Activated effector memory CD4-positive, alpha-beta T cell treated with anti-CD3 and anti-CD28 coated beads, Interleukin-2, amount 50 U/mL, for 16 hours (primary cell): ENCODE results near the gene MRTFB.
A peak's percentile ranks its signal among the peaks of the same experiment; 100 is the strongest.

Experiments used
- DNase-seq: peaks from one replicate; pipeline ENCODE4 v3.0.0-alpha.2; 2020

Gene MRTFB

DNA sequence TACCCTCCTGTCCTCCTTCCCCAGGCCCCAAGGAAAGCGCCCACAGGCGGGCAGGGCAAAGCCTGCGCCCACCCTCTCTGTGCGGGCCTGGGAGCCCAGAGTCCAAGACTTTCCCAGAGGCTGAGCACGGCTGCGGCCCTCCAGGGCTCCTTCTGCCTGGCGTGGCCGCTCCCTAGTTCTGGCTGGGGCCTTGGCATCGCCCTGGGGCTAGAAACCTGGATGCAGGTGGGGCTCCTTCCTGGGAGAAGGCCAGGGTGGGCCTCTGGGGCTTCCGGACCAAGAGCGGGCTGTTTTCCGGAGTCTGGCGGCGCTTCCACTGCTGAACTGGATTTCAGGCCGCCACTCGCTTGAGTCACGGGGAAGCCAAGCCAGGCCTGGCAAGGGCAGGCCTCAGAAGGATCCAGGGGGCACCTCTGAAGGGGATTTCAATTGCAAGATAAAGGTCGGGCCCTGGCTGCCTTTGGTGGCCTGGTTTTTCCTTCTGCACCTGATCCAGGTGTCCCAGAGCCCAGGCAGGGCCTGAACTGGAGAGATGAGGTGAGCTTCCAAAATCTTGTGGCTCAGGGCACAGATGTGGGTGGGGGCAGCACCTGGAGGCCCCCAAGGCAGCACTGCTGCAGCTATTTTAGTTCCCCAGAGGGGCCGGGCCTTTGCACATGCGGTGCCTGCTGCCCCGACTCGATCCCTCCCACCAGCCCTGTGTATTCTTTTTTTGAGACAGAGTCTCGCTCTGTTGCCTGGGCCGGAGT is 227.4 kb downstream of the MRTFB start:
- DNase-seq: no peak

DNA sequence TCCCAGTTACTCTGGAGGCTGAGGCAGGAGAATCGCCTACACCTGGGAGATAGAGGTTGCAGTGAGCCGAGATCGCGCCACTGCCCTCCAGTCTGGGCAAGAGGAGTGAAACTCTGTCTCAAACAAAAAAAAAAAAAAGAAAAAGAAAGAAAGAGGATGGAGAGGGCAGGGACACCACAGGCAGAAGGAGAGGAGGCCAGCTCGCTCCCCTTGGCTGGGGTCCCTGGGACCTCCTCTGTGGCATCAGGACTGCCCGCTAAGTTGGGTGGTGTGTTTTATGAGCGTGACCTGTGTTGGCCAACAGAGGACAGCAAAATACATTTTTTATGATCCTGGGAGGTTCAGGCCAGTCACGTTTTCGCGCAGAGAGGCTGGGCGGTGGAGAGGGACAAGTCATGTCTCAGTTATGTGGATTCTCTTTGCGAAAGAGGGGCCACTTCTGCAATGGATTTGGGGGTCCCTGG is 229.6 kb downstream of the MRTFB start:
- DNase-seq: no peak

DNA sequence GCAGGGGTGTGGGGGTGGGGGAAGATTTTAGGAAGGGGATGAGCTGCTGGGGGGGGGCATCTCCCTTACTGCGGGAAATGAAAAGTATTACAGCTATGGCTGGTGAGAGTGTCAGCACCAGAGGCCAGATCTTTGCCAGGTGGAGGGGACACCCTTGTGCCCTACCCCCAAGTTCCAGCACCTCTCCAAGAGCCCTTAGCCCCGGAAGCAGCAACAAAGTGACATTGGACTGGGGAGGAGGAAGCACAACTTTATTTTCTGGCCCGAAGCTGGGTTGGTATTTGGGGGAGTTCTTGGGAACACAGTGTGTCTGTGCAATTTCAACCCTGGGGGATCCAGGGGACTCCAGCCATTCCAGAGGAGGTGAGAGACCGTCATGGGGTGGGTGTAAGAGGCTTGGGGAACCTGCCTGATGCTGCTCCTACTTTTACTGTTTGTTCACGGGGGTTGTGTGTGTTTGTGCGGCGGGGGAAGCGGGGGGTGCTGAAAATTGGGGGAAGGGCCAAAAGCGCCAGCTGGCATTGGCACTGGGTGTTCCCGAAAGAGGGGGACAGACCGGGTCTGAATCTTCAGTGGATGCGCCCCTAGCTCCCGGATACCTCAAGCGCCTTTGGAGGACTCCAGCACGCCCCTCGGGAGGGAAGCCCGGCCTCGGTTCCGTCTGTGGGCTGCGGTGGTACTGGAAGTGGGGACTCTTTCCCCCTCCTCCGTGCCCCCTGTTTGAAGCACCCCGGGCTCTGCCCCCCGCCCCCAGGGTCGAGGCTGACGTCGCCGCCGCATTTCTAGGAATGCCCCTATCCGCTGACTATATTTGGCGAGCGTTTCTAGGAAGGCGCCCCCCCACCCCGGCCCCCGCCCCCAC is 230.3 kb downstream of the MRTFB start:
- peak; percentile 67 for DNase-seq

DNA sequence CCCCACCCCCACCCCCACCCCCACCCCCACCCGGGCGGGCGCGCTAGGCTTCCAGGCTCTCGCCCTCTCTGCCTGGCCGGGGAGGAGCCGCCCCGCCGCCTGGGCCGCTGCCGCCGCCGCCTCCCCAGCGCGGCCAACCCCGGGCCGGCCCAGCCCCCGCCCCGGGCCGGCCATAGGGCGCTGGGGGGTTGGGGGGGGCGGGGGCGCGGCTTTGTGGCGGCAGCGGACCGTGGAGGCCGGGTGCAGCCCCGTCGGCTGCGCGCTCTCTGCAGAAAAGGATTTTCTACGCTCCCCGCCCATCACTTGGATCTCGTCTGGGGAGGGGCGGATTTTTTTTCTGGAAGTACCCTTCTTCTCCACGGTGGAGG is 230.9 kb downstream of the MRTFB start:
- DNase-seq: no peak

DNA sequence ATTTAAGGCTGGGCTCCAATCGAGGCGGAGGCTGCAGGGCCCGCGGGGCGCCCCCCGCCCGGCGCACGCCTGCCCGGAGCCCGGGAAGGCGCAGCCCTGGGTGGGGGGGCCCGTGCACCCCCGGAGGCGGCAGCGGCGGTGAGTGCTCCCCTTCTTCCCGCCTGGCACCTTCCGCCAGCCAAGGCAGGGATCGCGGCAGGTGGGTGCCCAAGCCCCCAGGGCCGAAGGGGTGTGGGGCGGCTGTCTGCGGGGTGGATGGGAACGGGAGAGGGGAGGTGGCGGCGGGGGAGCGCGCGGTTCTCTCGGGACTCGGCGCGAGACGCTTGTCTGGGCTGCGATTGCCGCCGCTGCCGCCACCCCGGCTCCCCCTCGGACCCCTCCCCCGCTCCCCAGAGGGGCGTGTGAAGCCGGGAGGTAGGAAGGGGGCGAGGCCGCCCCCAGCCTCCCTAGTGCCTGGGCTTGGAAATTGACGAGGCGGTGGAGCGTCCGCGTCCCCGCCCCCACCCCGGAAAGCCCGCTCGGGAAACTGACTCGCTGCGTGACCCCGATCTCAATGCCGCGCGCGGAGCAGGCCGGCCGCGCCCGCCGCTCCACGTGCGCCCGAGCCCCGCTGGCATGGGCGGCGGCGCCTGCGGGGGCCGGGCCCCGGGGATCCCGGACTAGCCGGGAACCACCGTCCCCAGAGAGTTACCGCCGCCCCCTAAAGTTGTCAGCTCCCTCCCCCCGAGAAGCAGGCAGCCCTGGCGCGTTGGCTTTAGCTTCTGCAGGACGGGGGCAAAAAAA is 231.5 kb downstream of the MRTFB start:
- DNase-seq: no peak

DNA sequence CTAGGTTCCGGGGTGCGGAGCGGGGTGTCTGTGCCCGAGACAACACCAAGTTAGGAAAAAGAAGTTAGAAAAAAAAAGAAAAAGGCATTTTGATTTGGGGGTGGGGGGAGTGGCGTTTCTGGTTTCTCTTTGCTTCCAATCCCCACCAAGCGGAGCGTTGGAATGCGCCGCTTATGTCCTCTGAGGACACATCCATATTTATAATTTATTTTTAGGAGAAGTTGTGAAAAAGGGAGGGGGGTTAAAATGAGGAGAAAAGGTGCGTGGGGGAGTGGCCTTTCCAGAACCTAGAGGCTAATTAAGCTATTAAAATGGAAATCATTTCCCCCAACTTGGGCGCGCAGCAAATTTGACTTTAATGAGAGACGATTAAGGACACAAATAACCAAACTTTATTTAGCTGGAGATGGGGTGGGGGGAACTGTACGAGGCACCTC is 232.1 kb downstream of the MRTFB start:
- no peak for DNase-seq

DNA sequence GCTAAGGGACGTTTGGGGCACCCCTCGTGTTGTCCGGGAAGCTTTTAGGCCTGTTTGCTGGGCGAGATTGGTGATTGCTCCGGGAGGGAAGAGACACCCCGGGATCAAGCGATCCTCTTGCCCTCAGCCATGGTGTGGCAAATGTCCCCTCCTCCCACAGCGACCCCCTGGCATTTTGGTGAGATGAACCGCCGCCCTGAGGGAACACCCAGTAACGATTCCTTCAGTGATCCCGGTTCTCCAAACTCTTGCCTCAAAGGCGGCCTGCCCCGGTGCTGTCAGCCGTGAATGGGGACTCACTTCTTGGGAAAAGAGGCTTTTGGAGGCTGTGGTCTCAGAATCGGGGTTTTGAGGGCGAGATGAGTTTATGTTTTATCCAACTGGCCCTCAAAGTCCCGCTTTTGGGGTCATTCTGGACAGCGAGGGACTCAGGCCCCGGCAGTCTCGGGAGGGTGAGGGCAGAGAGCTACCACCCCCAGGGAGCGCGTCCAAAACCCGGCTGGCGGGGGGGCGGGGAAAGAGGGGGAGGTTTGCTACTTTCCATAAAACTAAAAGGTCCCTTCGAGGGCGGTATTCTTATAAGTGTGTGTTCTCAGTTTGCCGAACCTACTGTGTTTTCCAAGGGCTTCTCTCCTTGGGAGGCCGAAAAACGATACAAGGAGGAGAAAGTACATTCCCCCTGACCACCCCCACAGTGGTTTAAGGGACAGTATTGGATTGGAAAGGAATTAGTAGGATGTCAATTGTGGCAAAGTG is 232.7 kb downstream of the MRTFB start:
- no peak for DNase-seq

DNA sequence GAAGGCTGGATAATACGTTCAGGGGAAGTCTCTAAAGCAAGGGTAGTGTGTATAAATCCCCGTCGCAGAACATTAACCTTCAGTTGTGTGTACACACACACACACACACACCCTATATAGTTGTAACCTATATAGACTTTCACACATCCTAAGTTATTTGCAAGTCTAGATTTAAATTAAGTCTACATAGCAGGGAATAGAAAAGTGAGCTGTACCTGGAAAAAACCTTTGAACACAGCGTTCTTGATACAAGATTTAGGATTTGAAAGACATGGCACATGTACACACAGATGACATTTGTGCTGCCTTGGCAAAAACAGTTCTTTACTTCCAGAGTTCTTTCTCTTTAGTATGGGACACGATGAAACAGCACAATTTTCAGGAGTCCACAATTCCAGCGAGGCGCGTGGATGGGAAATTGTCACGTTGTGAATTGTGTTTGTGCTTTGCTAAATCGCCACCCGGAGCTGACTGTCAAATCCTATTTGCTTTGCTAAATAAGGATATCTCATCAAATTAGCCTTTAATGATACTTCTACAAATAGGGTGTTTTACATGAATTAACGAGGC is 233.9 kb downstream of the MRTFB start:
- DNase-seq: no peak

DNA sequence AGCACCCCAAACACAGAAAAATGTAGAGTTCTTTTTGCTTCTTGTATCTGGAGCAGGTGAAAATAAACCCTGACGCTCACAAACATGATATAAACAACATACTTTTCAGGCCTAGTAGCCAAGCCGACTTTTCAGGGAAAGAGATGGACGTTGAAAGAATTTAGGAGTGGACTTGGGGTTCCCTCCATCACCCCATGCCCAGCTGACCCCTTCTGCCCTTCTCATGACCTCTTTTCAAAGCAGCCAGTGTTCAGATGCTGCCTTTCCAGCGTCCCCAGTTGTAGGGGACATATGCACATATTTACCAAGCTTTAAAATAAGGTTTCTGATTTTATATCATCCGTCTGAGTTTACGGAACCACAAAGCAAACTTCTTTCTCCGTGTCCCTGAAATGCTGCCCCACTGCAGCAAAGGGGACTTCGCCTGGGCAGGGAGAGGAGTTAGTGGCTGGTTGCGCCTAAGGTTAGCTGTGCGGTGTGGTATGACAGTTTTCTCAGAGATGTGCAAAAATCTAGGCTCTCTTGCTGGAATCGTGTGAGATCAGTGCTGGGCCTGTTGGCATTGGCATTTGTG is 235.5 kb downstream of the MRTFB start:
- DNase-seq: no peak

DNA sequence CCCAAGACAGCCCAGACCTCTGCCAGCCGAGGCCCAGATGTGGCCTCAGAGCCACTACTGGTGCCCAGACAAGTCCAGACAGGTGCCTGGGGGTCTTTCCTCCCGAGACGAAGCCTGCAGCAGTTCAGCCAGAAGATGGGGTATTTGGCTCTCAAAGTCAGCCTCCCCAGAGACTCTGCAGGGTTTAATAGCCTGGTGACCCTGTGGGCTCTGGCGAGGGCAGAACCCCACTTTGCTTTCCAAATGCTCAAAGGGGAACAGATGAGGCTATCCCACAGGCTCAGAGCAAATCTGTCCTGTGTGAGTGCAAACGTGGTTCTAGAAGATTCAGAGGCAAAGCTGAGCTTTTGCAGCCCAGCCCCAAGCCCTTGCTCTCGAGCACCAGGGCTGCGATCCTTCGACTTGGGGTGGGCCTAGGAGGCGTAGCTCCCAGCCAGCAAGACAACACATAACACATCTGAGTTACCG is 236.0 kb downstream of the MRTFB start:
- DNase-seq: no peak

DNA sequence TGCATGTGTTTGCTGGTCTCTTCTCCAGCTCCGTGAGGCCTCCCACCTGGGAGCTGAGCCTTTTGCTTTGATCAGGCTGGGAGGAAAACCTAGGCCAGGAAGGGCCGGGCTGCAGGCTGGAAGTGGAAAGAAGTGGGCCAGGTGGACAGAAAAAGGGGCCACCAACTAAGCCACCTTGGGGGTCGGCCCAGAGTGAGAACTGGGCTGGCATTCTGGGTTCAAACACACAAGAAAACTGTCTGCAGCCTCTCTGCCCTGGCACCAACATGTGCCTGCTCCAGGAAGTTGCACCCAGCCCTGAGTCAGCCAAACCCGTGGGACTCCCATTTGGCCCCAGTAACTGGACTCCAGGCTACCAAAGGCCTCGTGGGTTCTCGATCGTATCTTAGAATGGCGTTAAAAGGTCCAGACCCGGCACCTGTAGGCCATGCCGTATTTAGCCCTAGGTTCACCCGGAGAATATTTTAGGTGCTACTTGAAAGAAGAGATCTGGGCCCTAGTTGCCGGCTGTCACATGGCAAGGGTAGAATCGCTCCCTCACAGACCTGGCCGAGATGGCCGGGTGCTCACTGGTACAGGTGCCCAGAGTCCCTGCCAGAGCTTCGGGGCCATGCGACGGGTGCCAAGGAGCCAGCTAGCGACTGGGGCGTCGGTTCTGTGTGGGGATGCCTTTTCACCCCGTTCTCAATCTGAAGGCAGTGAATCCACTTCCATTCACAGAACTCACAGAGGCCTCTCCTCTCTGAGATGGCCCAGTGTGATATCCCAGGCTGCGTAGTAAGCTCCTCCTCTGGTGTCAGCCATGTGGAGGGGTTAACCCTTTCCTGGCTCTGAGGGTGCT is 236.6 kb downstream of the MRTFB start:
- no peak for DNase-seq

DNA sequence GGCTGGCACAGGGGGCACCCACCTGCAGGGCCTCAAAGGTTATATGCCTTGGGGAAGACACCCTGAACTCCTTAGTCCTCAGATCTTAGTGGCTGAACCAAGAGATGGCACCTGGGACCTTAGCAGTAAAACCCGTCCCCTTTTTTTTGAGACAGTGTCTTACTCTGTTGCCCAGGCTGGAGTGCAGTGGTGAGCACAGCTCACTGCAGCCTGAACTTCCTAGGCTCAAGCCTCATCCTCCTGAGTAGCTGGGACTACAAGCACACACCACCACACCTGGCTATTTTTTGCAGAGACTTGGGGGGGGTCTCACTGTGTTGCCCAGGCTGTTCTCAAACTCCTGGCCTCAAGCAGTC is 237.2 kb downstream of the MRTFB start:
- DNase-seq: no peak

DNA sequence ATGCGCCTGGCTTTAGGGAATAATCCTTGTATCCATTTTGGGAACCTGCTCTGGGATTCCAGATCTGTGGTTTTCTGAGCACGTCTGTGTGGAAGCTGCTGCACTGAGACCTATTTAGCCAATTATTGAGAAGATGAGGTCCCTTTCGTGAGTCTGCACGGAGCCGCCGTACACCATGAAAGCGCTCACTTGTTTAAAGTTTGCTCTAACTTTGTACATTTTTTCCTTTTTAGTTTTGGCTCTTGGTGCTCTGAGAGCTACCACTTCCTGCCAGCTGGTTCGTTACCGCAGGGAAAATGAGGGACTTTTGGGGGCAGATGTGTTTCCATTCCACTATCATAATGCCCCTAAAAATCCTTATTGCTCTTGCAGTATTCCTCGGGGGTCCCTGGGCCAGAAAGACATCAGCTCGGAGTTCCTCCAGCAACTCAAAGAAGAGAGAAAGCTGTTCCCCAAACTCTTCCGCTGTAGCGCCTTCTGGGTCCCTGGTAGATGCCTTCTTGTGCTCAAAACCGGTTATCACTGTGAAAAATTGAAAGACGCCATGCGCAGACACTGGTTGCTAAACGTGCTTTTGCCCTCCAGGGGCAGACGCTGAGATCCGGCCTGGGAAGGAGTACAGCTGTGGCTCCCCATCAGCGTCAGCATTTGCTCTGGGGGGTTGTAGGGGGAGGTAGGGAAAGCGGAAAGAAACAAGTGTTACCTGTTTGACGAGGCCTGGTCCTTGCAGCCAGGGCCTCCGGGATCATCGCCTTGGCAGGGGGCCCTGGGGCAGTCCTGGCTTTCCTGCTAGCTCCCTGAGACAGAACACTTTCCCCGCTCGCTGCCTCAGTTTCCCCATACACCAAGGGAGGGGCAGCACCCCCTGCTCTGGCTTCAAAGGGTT is 238.1 kb downstream of the MRTFB start:
- no peak for DNase-seq

DNA sequence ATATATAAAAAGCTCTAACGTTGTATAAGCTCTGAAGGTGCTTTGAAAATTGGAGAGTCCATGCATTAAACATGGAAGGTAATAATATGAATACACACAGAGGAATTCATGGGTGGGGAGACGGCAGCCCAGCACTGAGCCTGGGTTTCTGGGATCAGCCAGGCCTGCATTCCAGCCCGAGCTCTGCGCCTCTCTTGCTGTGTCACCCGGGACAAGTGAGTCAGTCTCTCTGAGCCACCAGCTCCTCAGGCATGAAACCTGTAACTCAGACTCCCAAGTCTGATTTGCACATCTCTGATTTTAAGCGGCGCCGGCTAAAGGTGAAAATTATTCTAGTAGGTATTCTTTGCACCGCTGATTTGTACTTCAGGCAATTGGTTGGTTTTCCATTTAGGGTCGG is 238.8 kb downstream of the MRTFB start:
- no peak for DNase-seq

DNA sequence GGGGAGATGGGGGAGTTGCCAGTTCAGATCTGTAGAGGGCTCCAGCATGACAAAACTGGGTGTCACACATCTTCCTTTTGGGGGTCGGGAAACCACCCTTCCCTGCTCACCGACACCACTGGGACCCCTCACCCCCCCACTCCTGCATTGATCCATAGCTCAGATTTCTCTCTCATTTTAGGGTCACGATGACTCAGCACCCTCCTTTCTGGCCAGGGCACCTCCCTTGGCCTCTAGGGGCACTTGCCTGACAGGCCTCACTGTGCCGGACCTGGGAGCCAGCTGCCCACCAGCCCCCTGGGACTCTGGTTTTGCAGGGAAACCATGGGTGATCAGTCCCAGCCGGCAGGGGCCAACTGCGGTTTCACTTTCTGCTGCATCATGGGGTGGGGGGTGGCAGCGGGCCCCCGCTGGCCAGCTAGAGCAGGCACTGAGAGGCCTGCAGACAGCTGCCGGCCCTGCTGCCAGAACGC is 239.4 kb downstream of the MRTFB start:
- no peak for DNase-seq

DNA sequence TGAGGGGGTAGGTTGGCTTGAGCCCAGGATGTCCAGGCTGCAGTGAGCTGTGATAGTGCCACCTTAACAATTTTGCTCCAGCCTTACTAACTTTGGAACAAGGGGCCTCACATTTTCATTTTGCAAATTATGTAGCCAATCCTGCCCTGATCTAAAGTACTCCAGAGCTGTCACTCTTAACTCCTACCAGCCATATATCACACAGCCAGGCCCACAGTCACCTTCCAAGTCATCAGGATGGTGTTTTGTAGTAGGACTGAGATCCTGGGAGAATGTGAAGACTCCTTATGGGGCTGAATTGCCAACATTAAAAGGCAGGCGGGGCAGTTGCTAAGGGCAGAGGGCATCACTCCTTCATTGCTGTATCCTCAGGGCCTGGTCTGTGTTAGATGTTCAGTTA is 243.0 kb downstream of the MRTFB start:
- DNase-seq: no peak

DNA sequence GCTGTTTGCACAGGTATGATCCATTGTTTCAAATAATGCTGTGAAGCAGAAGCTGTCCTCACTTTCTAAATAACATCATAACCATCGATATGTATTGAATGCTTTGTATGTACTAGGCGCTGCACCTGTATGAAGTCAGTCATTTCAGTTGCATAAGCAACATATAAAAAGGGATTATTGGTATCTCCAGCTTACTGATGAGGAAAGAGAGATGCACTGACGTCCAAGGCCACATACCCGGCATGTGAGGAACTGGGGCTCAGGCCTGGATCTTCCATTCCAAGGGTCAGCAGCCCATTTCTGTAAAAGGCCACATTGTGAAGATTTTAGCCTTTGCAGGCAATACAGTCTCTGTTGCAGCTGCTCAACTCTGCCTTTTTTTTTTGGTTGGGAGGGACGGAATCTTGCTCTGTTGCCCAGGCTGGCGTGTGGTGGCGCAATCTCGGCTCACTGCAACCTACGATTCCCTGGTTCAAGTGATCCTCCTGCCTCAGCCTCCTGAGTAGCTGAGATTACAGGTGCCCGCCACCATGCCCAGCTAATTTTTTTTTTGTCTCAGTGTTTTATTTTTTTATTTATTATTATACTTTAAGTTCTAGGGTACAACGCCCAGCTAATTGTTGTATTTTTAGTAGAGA is 244.7 kb downstream of the MRTFB start:
- no peak for DNase-seq
